ENCODE measurements around the gene AGL.

DNA sequence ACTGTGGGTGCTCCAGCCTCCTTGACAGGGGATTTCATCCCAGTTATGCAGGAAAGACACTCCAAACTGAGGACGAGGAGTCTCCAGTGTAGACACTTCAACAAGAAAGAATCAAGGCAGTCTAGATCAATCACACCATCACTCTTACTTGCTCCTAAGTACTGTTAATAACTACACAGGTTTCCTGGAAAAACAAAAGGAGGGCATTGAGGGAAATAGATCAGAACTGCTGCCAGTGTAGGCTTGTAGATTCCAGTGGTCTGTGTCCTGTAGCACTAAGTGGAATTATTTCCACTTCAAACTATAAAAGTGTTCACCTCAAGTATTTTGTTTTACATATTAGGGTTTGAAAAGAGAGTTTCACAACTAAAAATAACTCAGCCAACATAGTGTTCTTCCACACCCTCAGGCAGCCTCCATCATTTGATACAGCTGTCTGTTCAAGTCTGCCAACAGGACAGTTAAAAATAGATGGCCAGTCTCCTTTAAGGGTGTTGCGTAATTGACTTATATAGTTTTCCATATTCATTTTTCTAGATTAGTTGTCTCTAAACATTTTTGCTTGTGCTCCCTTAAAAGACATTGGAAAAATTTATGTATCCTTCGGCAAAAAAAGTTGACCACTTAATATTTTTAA lies 32.0 kb upstream of the AGL start:
- TF ChIP-seq, protein P1, sequence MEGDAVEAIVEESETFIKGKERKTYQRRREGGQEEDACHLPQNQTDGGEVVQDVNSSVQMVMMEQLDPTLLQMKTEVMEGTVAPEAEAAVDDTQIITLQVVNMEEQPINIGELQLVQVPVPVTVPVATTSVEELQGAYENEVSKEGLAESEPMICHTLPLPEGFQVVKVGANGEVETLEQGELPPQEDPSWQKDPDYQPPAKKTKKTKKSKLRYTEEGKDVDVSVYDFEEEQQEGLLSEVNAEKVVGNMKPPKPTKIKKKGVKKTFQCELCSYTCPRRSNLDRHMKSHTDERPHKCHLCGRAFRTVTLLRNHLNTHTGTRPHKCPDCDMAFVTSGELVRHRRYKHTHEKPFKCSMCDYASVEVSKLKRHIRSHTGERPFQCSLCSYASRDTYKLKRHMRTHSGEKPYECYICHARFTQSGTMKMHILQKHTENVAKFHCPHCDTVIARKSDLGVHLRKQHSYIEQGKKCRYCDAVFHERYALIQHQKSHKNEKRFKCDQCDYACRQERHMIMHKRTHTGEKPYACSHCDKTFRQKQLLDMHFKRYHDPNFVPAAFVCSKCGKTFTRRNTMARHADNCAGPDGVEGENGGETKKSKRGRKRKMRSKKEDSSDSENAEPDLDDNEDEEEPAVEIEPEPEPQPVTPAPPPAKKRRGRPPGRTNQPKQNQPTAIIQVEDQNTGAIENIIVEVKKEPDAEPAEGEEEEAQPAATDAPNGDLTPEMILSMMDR (IDR thresholded peaks at IDR 0.05; ENCODE audit: low read depth, low read length, poor library complexity, severe bottlenecking), result no peak
- no peak for TF ChIP-seq EZH2phosphoT487 (IDR thresholded peaks at IDR 0.05; ENCODE audit: borderline replicate concordance, low read length)
